Neural crest cell (in vitro differentiated cells): ENCODE results near the gene ABHD17C. TPM values are rescaled to one million over a fixed set of nuclear protein-coding genes. Genes with fewer than 3 reads are reported as not detected.
A peak's percentile ranks its signal among the peaks of the same experiment; 100 is the strongest.

Experiments used
- DNase-seq: peaks from one replicate; pipeline ENCODE4 v3.0.0; 2021; ENCODE audit warnings: low read depth, mixed read lengths, low spot score
- H3K27ac Mint-ChIP-seq: one replicate; pipeline ENCODE4 v1.8.0; 2021; ENCODE audit warnings: mild to moderate bottlenecking, mixed read lengths; ENCODE audit not compliant: unreplicated experiment
- H3K27me3 Mint-ChIP-seq: 2 replicates; pipeline ENCODE4 v1.8.0; 2021; ENCODE audit warnings: low read depth, mild to moderate bottlenecking, mixed read lengths
- H3K36me3 Mint-ChIP-seq: 2 replicates; pipeline ENCODE4 v1.8.0; 2021; ENCODE audit warnings: low read depth, mild to moderate bottlenecking, mixed read lengths
- H3K4me1 Mint-ChIP-seq: 2 replicates; pipeline ENCODE4 v1.8.0; 2021; ENCODE audit warnings: mixed read lengths
- H3K4me3 Mint-ChIP-seq: one replicate; pipeline ENCODE4 v1.8.0; 2021; ENCODE audit warnings: mild to moderate bottlenecking, mixed read lengths
- H3K9me3 Mint-ChIP-seq: 2 replicates; pipeline ENCODE4 v1.8.0; 2021; ENCODE audit warnings: mixed read lengths
- CTCF ChIP-seq: fragments of 200-600 bp; sonication (generic); conservative IDR thresholded peaks from 2 replicates; pipeline ENCODE4 v1.5.0; 2021; ENCODE audit warnings: antibody characterized with exemption, mild to moderate bottlenecking
- total RNA-seq: library from RNA; stranded (reverse); gene quantifications from 2 replicates; pipeline ENCODE4 v1.2.1, GENCODE V29; 2021

Gene ABHD17C
- total RNA-seq, 1 donor from 2014 or later, result 26.5 TPM

- Mint-ChIP-seq H3K9me3 (no peaks in the 10 kb centered on the region), H3K36me3 (no peaks in the 10 kb centered on the region), H3K27ac (no peak overlapping the region), H3K4me3 (no peak overlapping the region), H3K27me3 (no peaks in the 10 kb centered on the region), H3K4me1 (peaks cover 13% of the 10 kb centered on the region)
- DNase-seq, result no peak
- TF ChIP-seq CTCF, result no peak
Measured at GRCh38 chr15:80691575-80691974, 3.5 kb upstream of the ABHD17C start.

DNA sequence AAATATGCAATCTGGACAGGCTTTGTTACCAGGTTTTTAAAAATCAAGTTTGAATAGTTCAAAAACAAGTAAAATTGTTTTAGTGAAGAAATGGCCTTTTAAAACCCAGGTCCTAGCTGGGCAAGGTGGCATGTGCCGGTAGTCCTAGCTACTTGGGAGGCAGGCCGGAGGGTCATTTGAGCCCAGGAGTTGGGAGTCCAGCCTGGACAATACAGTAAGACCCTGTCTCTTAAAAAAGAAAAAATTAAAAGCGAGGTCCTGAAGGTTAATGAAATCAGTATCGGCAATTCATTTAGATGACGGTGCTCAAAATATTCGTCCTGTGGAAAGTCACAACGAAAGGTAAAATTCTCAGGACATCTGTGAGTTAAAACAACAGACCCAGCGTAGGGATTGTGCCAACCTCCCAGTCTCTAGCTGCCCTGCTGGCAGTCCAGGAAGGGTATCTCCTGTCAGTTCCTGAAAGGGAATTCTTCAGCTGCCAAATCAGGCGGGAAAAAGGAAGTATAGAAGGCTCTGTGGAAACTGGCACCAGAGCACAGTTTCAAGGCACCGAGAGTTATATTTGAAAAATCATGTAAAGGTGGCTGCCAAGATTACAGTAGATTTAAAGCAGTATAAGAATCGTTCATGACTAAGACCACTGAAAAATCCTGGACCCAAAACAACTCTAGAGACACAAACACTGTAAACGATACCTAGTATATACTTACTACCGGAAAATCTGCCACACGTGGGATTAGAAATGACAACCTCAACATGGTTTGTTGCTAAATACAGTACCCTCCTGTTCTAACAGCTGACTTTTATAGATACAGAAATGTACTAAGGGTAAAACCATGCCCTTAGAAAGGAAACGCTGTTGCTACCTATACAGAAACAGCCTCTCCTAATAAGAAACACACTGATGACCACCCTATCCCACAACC, 1.2 kb upstream of the ABHD17C start:
- peaks cover 6% of the 10 kb centered on the region for H3K36me3 Mint-ChIP-seq
- H3K4me1 Mint-ChIP-seq, result peaks cover 32% of the 10 kb centered on the region
- peak overlapping the region; percentile 97 for H3K4me3 Mint-ChIP-seq
- H3K27me3 Mint-ChIP-seq, result no peaks in the 10 kb centered on the region
- TF ChIP-seq CTCF, result no peak
- no peak for DNase-seq
- H3K27ac Mint-ChIP-seq, result no peak overlapping the region
- no peaks in the 10 kb centered on the region for H3K9me3 Mint-ChIP-seq

DNA sequence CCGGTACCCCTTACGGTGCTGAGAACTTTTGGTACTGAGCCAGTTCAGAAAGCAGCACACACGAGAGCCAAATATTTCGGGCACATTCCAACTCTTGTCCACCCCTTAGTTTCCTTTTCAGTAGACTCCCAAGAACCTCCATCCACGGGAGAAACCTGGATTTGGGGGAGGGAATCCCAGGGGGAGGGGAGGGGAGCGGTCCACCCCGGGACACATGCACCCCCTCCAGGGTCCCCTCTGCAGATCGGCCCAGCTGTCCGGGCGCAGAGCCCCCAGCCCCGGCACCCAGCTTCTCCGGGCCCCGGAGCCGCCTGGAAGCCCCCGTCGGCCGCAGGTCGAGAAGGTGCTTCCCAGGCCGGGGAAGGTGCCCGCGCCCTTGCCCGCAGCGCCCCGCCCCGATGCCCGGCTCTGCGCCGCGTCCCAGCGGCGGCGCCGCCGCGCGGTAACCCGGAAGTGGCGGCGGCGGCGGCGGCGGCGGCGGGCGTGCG, 455 bp upstream of the ABHD17C start:
- Mint-ChIP-seq H3K4me1 (peaks cover 39% of the 10 kb centered on the region), H3K36me3 (peaks cover 7% of the 10 kb centered on the region), H3K4me3 (peak overlapping the region; percentile 97), H3K27me3 (no peaks in the 10 kb centered on the region), H3K9me3 (no peaks in the 10 kb centered on the region), H3K27ac (no peak overlapping the region)
- no peak for TF ChIP-seq CTCF
- peak; percentile 32 for DNase-seq

DNA sequence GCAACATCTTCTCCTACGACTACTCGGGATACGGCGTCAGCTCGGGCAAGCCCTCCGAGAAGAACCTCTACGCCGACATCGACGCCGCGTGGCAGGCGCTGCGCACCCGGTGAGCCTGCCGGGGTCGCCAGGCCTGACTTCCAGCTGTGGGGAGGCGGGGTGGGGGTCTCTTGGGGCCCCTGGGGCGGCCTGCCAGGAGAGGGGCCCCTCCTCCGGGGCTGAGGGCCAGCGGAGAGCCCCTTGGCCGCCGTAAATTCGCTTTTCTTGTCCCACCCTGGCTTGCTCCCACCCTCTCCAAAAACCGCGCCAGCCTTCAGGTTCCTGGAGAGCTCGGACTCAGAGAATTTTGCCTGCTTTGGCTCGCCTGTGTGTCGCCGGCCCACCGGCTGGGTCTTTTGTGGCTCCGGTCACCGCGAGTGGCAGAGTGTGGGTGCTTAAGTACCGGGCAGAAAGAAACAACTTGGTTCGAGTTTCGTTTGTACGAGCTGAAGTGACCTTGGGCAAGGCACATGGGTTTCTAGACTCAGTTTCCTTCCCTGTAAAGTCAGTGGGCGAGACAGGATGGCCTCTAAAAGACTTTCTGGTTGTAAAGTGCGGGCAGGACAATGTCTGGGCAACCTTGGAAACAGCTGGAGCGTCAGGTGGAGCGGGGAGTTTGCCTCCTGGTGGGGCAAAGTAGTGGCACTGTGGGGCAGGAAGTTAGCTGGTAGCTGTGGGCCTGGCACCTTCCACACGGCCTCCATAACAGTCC, 976 bp downstream of the ABHD17C start:
- H3K4me3 Mint-ChIP-seq, result peak overlapping the region; percentile 97
- H3K27me3 Mint-ChIP-seq, result no peaks in the 10 kb centered on the region
- no peak for DNase-seq
- peak; percentile 52 for TF ChIP-seq CTCF
- peaks cover 7% of the 10 kb centered on the region for H3K36me3 Mint-ChIP-seq
- H3K4me1 Mint-ChIP-seq, result peaks cover 39% of the 10 kb centered on the region
- H3K9me3 Mint-ChIP-seq, result no peaks in the 10 kb centered on the region
- peak overlapping the region; percentile 88 for H3K27ac Mint-ChIP-seq

DNA sequence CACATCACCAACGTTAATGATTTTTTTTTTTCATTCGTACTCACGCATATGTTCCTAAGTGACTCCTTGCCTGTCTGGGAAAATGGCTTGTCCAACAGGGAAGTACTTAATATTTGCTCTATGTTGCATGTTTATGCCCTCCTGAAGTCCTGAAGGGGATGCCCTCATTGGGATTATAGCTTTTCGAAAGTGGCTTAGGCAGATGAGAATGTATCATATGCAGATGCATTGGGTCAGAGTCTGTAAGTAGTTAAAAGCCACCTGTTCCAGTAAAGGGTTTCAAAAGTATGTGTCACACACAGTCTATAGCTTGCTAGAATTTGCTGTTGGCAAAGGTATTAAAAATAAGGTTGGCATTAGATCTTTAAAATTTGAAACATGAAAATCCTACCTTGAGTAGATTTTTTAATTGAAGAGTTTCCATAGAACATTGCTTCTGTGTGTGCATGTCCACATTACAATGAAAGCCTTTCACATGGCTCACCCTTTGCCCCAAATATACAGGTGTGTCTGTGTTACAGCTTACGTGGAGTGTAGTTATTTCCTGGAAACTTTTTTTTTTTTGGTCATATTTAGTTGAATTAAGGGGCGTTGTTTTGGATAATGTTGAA, 2.1 kb downstream of the ABHD17C start:
- H3K9me3 Mint-ChIP-seq, result no peaks in the 10 kb centered on the region
- H3K4me1 Mint-ChIP-seq, result peaks cover 43% of the 10 kb centered on the region
- peak overlapping the region; percentile 97 for H3K4me3 Mint-ChIP-seq
- H3K36me3 Mint-ChIP-seq, result peaks cover 7% of the 10 kb centered on the region
- no peak overlapping the region for H3K27ac Mint-ChIP-seq
- H3K27me3 Mint-ChIP-seq, result no peaks in the 10 kb centered on the region
- no peak for DNase-seq
- TF ChIP-seq CTCF, result no peak
